ENCODE measurements around the gene EID2.

EID2 gene

DNA sequence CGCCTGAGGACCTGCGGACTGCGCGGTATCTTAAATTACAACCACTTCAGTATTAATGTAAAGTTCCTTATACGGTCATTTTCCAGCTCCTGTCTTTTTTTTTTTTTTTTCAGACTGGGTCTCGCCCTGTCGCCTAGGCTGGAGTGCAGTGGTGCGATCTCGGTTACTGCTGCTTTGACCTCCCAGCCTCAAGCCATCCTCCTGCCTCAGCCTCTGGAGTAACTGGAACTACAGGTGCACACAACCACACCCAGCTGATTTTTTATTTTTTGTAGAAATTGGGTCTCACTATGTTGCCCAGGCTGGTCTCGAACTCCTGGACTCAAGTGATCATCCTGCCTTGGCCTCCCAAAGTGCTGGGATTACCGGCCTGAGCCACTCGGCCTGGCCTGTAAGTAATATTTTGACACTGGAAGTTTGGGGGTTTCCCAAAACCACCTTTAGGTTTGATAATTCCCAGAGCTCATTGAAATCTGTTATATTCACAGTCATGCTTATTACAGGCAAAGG is 6.9 kb downstream of the EID2 start:
- no peak for DNase-seq

DNA sequence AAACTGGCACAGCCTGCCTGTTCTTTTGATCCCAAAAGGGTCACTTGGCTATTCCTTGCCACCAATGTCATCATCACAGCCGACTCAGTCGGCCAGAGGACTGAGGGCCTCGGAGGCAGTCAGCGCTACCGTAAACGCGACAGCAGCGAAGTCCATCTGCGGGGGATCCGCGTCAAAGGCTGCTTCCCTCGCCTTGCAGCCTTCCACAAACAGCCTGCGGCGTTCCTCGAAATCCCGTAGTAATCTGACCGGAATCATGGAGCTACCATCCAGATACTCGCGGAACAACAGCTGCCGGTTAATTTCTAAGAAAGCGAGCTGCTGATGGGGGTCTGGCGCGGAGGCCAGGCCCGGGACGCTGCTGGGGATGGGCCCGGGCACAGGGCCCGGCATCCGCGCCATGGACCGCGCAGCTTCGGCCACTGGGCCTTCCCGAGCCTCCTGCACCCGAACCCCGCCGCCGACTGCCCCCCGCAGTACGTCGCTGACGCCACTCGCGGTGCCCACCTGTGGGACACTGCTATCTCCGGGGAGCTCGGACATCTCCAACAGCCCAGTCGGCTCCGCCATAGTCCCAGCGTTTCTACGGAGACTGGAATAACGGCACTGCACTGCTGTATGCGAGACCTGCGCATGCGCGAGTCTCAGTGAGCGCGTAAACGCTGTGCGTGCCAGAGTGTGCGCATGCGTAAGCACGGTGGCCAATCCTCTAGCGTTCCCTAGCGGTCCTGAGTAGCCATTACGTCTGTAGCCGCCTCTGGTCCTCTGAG is 7.5 kb downstream of the EID2 start, which contains the start of gene EID2B:
EID2B (minus strand) TSS at position 620 of the 770 bp plus-strand sequence; CDS start at position 570, 50 bp downstream.
- peak; percentile 99 for DNase-seq

DNA sequence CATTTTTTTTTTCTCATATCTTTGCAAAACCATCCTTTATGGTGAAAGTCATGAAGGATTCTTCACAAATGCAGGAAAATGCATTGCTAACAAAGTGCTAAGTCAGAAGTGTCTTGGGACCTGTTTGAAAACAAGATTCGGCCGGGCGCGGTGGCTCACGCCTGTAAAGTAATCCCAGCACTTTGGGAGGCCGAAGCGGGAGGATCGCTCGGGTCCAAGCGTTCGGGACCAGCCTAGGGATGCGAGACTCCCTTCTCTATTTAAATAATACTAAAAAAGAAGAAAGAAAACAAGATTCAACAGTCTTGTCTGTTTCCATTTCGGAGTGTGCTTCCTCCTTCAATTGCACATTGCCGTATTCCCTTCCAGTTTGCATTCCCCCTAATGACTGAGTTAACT is 8.1 kb downstream of the EID2 start:
- DNase-seq = peak; percentile 52

DNA sequence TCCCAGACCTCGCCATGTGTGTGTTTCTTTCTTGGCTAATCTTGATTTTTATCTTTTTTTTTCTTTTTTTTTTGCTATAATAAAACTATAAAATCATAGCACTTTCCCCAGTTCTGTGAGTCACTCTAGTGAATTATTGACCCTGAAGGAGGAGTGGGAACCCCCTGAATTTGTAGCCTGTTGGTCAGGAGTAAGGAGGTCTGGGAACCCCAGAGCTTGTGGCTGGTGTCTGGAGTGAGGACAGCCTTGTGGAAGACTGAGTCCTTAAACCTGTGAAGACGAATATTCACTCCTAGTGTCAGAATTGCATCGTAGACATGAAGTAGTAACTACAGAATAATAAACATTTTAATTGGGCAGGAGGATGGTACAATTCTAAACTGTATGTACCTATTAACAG is 14.8 kb downstream of the EID2 start:
- DNase-seq = no peak

DNA sequence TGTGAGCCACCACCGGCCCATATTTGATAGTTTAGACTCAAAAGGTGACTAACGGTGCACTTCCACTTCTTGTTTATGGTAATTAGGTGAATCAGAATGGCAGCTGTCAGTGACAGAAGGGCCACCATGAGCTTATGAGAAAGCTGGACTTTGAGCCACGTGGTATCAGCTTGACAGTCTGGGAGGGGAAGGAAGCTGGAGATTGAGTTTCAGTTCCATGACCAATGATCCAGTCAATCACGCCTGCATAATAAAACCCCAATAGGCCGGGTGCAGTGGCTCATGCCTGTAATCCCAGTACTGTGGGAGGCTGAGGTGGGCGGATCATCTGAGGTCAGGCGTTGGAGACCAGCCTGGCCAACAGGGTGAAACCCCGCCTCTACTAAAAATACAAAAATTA is 15.5 kb downstream of the EID2 start:
- peak; percentile 91 for DNase-seq

DNA sequence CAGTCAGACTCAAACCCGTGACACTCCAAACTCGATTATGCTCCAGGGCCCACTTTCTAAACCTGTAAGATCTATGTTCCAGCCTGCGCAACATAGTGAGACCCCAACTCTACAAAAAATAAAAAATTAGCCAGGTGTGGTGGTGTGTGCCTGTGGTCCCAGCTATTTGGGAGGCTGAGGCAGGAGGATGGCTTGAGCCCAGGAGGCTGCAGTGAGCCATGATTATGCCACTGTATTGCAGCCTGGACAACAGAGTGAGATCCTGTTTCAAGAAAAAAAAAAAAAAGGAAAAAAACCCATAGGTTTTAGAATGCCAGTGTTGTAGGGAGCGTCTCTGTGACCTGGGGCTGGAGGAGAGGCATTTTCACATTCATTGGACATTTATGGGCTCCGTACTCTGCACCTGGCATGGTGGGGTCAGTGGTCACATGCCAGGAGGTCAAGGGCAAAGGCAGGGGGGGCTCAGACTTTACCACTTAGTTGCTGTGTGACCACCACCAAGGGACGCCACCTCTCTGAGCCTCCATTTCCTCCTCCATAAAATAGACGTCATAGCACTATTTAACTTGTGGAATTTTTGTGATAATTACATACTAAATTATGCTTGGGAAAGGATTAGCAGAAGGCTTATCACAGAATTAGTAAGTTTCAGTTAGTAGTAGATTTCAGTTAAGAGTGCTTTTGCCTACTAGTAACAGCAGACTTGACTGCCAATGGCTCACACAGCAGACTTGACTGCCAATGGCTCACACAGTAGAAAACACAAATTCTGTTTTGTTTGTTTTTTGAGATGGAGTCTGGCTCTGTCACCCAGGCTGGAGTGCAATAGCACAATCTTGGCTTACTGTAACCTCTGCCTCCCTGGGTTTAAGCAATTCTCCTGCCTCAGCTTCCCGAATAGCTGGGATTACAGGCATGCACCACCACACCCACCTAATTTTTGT is 19.1 kb downstream of the EID2 start:
- no peak for DNase-seq

DNA sequence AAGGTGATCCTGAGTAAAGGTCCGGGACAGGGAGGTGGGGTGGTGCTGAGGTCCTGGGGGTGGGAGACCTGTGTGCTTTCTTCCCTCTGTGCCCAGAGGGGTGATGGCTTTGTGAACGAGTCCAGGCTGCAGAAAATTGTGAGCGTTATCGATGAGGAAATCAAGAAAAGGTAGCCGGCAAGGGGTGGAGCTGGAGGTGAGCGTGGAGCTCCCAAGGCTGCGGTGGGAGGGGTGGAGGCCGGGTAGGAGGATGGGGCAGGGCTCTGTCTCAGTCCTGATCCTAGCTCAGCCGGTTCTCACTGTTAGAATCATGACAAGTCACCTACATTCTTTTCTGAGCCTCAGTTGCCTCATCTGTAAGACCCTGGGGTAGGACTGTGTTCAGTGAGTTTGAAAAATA is 21.0 kb downstream of the EID2 start:
- no peak for DNase-seq

DNA sequence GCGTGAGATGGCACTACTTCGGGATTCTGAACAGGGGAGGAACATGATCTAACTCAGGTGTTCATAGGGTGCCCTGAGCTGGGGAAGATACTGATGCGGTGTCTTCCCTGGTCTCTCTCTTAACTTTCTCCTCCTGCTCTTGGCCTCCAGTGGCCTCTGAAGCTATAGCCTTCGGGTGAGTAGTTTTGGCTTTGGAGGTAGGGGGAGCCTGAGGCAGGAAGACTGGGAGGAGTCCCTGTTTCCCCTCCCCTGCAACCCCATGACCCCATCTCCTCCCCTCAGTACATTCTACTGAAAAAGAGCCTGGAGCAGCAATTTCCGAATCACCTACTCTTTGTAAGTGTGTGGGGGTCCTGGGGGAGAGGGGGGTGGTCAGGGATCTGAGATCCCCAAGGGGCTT is 21.5 kb downstream of the EID2 start:
- DNase-seq = no peak

DNA sequence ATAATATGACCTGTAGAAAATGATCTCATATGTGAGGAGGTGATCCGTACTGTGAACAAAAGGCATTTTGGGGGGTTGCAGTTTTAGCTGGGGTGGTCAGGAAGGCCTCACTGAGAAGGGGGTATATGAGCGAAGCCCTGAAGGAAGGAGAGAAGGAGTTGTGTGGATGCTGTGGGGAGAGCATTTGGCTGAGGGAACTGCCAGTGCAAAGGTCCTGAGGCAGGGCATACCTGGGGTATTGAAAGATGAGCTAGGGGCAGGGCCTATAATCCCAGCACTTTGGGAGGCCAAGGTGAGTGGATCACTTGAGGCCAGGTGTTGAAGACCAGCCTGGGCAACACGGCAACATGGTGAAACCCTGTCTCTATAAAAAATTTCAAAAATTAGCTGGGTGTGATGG is 22.5 kb downstream of the EID2 start:
- no peak for DNase-seq

DNA sequence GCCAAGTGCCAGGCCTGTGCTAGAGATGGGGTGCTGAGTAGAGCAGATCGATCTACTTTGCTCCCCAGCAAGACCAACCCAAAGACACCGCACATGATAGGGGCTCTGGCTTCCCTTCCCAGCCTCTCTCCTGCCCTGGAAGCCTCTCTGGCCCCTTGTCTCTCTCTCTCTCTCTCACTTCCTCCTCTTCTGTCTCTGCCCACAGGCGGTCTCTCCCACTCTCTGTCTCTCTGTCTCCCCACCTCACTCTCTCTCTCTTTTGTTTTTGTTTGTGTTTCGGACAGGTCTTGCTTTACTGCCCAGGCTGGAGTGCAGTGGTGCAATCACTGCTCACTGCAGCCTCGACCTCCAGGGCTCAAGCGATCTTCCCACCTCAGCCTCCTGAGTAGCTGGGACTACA is 23.7 kb downstream of the EID2 start:
- DNase-seq = no peak

DNA sequence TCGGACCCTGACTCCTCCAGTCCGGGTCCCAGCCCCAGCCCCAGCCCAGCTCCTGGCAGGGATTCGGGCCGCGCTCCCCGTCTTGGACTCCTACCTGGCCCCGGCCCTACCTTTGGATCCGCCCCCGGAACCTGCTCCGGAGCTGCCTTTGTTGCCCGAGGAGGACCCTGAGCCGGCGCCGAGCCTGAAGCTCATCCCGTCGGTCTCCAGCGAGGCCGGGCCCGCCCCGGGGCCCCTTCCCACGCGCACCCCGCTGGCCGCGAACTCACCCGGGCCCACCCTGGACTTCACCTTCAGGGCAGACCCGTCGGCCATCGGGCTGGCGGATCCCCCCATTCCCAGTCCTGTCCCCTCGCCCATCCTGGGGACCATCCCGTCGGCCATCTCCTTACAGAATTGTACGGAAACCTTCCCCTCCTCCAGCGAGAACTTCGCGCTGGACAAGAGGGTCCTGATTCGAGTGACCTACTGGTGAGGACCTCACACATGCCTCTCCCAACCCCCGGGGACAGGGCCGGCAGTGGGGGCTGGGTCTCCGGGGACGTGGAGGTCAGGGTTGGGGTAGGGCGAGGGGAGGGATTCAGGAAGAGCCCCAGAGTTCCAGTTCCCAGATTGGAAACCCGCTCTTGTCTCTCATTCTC is 24.3 kb downstream of the EID2 start:
- DNase-seq = no peak

DNA sequence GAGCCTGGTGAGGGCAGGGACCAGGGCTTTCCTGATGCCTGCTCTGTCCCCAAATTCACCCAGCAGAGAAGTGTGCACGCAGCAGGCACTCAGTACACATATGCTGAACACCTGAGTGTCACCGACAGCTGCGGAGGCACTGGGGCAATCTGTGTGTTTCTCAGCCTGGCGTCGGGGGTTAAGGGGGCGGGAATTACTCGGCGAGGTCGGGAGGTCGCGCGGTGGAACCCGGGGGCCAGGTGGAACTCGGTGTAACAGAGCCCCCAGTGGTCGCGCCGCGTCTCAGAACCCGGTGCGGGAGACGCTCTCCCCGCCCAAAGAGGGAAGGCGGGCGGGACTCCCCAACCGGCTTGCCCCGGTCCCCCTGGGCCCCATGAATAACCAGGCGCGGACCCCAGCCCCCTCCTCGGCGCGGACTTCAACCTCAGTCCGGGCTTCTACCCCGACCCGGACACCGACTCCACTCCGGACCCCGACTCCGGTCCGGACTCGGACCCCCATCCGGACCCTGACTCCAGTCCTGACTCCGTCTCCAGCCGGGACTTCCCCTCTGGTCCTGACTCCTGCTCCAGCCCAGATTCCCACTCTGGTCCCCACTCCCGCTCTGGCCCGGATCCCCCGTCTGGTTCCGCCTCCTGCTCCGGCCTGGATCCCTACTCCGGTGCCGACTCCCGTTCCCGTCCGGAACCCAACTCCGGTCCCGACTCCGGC is 25.0 kb downstream of the EID2 start, which contains the start of gene SELENOV:
SELENOV (plus strand) TSS at position 300 of the 711 bp plus-strand sequence; CDS start at position 374, 74 bp downstream.
- DNase-seq = peak; percentile 62

DNA sequence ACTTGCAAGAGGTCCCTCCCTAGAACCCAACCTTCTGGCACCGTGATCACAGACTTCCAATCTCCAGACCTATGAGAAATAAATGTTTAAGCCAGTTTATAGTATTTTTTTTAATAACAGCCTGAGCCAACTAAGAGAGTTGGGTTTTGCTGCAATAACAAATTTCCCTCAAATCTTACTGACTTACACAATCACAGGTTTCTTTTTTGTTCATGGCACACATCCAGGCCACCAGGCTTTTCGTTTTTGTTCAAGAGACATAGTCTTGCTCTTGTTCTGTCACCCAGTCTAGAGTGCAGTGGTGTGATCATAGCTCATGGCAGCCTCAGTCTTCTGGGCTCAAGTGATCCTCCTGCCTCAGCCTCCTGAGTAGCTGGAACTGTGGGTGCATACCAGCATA is 27.0 kb downstream of the EID2 start:
- no peak for DNase-seq

DNA sequence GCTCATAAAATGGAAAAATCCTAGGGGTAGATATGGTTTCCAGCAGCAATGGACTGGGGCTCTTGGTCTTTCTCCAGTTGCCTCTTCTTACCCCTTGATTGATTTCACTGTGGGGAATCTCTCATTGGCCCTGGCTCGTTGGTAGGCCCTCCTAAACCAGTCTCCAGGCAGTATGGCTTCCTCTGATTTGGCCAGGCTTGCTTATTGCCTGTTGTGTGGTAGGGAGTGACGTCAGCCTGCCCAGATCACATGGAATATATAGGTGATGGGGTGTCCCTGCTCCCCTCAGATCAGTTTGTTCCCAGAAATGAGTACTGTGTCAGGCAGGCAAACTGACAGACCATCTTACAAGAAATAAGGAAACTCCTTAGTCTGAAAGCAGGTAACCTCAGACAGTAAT is 30.7 kb downstream of the EID2 start:
- no peak for DNase-seq

DNA sequence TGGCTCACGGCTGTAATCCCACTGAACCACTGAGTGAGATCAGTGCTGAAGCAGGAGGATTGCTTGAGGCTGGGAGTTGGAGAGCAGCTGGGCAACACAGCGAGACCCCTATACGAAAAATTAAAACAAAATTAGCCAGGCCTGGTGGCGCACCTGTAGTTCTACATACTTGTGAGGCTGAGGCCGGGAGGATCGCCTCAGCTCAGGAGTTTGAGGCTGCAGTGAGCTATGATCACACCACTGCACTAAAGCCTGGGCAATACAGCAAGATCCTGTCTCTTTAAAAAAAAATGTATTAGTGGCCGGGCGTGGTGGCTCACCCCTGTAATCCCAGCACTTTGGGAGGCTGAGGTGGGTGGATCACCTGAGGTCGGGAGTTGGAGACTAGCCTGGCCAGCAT is 31.3 kb downstream of the EID2 start:
- DNase-seq = no peak

DNA sequence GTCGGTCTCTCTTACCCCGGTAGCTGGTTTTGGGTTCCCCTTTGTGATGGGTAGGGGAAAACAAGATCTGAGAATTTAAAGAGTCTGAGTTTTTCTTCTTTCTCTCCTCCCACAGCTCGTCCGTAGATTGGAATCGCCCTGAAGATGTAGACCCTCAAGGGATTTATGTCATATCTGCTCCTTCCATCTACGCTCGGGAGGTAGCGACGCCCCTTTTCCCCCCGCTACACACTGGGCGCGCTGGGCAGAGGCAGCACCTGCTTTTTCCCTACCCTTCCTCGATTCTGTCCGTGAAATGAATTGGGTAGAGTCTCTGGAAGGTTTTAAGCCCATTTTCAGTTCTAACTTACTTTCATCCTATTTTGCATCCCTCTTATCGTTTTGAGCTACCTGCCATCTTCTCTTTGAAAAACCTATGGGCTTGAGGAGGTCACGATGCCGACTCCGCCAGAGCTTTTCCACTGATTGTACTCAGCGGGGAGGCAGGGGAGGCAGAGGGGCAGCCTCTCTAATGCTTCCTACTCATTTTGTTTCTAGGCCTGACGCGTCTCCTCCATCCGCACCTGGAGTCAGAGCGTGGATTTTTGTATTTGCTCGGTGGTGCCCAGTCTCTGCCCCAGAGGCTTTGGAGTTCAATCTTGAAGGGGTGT is 32.1 kb downstream of the EID2 start:
- DNase-seq = no peak

DNA sequence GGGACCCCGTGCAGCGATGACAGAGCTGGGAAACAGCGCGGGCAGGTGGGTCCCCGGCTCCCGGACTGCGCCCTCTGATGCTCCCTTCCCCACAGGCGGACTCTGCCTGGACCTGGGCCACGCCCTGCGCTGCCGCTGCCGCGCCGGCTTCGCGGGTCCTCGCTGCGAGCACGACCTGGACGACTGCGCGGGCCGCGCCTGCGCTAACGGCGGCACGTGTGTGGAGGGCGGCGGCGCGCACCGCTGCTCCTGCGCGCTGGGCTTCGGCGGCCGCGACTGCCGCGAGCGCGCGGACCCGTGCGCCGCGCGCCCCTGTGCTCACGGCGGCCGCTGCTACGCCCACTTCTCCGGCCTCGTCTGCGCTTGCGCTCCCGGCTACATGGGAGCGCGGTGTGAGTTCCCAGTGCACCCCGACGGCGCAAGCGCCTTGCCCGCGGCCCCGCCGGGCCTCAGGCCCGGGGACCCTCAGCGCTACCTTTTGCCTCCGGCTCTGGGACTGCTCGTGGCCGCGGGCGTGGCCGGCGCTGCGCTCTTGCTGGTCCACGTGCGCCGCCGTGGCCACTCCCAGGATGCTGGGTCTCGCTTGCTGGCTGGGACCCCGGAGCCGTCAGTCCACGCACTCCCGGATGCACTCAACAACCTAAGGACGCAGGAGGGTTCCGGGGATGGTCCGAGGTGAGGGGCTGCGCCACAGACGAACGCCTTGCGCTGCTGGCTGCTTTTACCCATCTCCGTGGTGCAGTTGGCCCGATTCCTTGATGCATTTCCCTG is 32.8 kb downstream of the EID2 start:
- DNase-seq = peak; percentile 95

DNA sequence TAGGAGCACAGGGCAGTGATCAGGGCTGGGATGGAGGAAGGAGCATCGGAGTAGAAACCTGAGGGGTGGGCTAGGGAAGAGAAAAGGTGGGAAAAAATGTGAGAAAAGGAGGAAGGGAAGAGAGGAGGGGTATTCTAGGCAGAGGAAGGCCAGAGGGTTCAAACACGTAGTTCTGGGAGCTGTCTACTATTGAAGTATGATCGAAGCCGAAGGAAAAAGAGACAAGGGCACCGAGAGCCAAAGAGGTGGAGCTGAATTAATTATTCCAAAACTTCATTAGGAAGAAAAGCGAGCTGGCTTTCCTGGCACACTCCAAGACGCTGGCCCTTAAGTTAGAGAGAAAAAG is 33.4 kb downstream of the EID2 start:
- no peak for DNase-seq

DNA sequence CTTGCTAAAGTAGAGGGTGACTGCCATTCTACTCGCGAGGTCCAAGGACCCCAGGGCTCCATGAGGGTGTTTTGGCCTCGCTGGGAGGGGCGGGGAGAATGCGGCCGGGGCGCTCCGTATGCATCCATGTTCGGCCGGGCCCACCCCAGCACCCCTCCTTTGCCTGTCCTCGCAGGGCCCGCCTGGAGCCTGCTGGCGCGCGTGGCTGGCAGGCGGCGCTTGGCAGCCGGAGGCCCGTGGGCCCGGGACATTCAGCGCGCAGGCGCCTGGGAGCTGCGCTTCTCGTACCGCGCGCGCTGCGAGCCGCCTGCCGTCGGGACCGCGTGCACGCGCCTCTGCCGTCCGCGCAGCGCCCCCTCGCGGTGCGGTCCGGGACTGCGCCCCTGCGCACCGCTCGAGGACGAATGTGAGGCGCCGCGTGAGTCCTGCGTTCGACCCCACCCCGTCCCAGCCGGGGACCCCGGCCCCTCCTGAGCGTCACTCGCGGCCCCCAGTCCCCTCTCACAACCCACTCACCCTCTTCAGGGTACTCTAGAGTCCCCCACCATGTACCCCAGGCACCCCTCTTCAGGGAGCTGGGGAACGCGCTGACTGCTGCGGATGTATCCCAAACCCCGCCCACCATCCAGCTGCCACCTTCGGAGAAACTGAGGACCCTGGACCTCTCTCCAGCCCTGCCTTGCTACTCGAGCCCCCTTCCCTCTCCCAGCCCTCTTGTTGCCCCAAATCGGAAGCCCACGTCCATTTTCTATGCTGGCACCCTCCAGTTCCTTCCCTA is 37.1 kb downstream of the EID2 start:
- DNase-seq = peak; percentile 69

DNA sequence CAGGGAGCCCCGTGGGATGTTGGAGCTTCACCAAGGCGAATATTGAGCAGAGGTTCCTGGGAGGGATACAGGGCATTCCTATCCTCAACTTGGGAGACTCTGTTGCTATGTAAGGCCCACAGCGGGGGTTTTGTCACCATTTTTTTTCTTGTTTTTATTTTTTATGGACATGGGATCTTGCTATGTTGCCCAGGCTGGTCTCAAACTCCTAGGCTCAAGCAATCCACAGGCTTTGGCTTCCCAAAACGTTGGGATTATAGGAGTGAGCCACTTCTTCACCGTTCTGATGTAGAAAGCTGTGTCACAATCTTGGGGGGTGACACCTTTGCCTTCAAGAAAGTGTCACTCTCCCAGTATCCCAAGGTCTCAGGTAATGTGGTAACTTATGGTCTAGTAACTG is 38.6 kb downstream of the EID2 start:
- DNase-seq = no peak

Measured in NCI-H82 (cell line).